GM12878 (cell line): ENCODE data around the gene COTL1. TPM values are rescaled to one million over a fixed set of nuclear protein-coding genes. Genes with fewer than 3 reads are reported as not detected.

Experiments
- ATAC-seq: fragments of 200-7000 bp; cut with Tn5 transposase; 3 replicates; pipeline ENCODE4 v1.9.1; 2020; ENCODE audit warnings: mild to moderate bottlenecking, moderate library complexity
- BruUV-seq: library from RNA; stranded (reverse); fragments of 400-500 nt; replicated peaks from 2 replicates; lab custom pipeline; 2021; lab: Mats Ljungman, UMichigan
- CTCF ChIA-PET: fragments of 300-600 bp; sonication (Branson Sonifier 250); formaldehyde crosslinking; extraction: SDS; loops from one replicate; lab custom pipeline; 2021; ENCODE audit warnings: inconsistent platforms; lab: Yijun Ruan, JAX
- POLR2A ChIA-PET: fragments of 350-600 bp; formaldehyde crosslinking; extraction: SDS; loops from one replicate; lab custom pipeline; 2021; ENCODE audit warnings: inconsistent platforms; lab: Charles Lee
- RAD21 ChIA-PET: fragments of 300-600 bp; sonication (Branson Sonifier 250); formaldehyde crosslinking; loops from one replicate; lab custom pipeline; 2023; ENCODE audit warnings: antibody characterized with exemption; ENCODE audit not compliant: unreplicated experiment; lab: Charles Lee
- SMC1A ChIA-PET: fragments of 300-600 bp; sonication (Branson Sonifier 250); formaldehyde crosslinking; loops from one replicate; lab custom pipeline; 2023; ENCODE audit not compliant: unreplicated experiment, uncharacterized antibody; lab: Charles Lee
- DNase-seq: peaks from one replicate; pipeline ENCODE4 v3.0.0-alpha.2; 2011; ENCODE audit warnings: low read depth, low spot score
- FAIRE-seq: peaks from 3 replicates; lab custom pipeline; 2011; peaks lifted over from hg19 to GRCh38; lab: Jason Lieb, UNC
- H2AFZ ChIP-seq: 2 replicates; pipeline ENCODE4 v1.6.0; 2011; ENCODE audit warnings: low read depth, low read length, control low read depth; ENCODE audit not compliant: control insufficient read depth
- H3K27ac ChIP-seq: 2 replicates; pipeline ENCODE4 v1.5.1; 2011; ENCODE audit warnings: control low read depth; ENCODE audit not compliant: control insufficient read depth, insufficient read depth
- H3K27me3 ChIP-seq, 2 experiments: replicated peaks in 1 of 2; 2 replicates each; pipeline versions ENCODE4 v1.6.0 to v1.6.1; 2011; ENCODE audit warnings: low read length in 1 of 2; ENCODE audit not compliant: control insufficient read depth in 2 of 2, insufficient read depth in 2 of 2
- H3K36me3 ChIP-seq, 2 experiments: 2 replicates each; pipeline ENCODE4 v1.5.1; 2011; ENCODE audit warnings: low read length in 1 of 2; ENCODE audit not compliant: control insufficient read depth in 2 of 2, insufficient read depth in 2 of 2
- H3K4me1 ChIP-seq: 2 replicates; pipeline ENCODE4 v1.6.1; 2011; ENCODE audit warnings: mild to moderate bottlenecking, low read length, moderate library complexity, mixed read lengths; ENCODE audit not compliant: control insufficient read depth, insufficient read depth
- H3K4me2 ChIP-seq: 2 replicates; pipeline ENCODE4 v1.6.0; 2011; ENCODE audit warnings: control low read depth; ENCODE audit not compliant: control insufficient read depth, insufficient read depth
- H3K4me3 ChIP-seq: fragments of 200-600 bp; sonication (generic); 2 replicates; pipeline ENCODE4 v1.5.1; 2016
- H3K79me2 ChIP-seq: 2 replicates; pipeline ENCODE4 v1.6.0; 2011; ENCODE audit warnings: low read length; ENCODE audit not compliant: control insufficient read depth, insufficient read depth
- H3K9ac ChIP-seq: 2 replicates; pipeline ENCODE4 v1.8.0; 2011; ENCODE audit warnings: low read length, control low read depth, mixed read lengths; ENCODE audit not compliant: control insufficient read depth, insufficient read depth
- H3K9me3 ChIP-seq: replicated peaks from 3 replicates; pipeline ENCODE4 v1.5.1; 2011; ENCODE audit warnings: mild to moderate bottlenecking, low read length; ENCODE audit not compliant: control insufficient read depth, insufficient read depth
- H4K20me1 ChIP-seq: 2 replicates; pipeline ENCODE4 v1.6.0; 2011; ENCODE audit not compliant: control insufficient read depth, insufficient read depth
- BCL11A ChIP-seq: IDR thresholded peaks from 2 replicates; pipeline ENCODE4 v1.6.1; 2011; ENCODE audit warnings: low read depth, low read length
- ESRRA ChIP-seq: IDR thresholded peaks from 2 replicates; pipeline ENCODE4 v1.6.1; 2012; ENCODE audit warnings: mild to moderate bottlenecking, low read length, improper control_type of control experiment
- ETV6 ChIP-seq, 2 experiments: fragments of 450-650 bp in 1 of 2; IDR thresholded peaks in 1 of 2; conservative IDR thresholded peaks in 1 of 2; 2 replicates each; pipeline ENCODE4 v1.6.1; 2014; ENCODE audit warnings: antibody characterized with exemption in 1 of 2, borderline replicate concordance in 1 of 2, low read depth in 1 of 2, mild to moderate bottlenecking in 1 of 2, moderate library complexity in 1 of 2
- FOXM1 ChIP-seq: IDR thresholded peaks from 2 replicates; pipeline ENCODE4 v1.6.1; 2012; ENCODE audit warnings: low read depth, mild to moderate bottlenecking, inconsistent platforms, low read length, moderate library complexity
- NR2C1 ChIP-seq: fragments of 450-650 bp; IDR thresholded peaks from 2 replicates; pipeline ENCODE4 v1.6.1; 2017; ENCODE audit warnings: antibody characterized with exemption, mild to moderate bottlenecking, moderate library complexity
- RAD21 ChIP-seq: IDR thresholded peaks from 2 replicates; pipeline ENCODE4 v1.6.1; 2011; ENCODE audit warnings: mild to moderate bottlenecking, low read depth, low read length, moderate library complexity; ENCODE audit not compliant: insufficient read depth
- RFX5 ChIP-seq: IDR thresholded peaks from 2 replicates; pipeline ENCODE4 v1.6.1; 2011; ENCODE audit warnings: low read depth, low read length, improper control_type of control experiment
- SP1 ChIP-seq: IDR thresholded peaks from one replicate; pipeline ENCODE4 v1.6.1; 2011; ENCODE audit warnings: low read depth, low read length
- TCF12 ChIP-seq: IDR thresholded peaks from 2 replicates; pipeline ENCODE4 v1.6.1; 2011; ENCODE audit warnings: low read depth, mild to moderate bottlenecking, low read length
- WGBS: methylation state at CpG from one replicate; pipeline ENCODE4 v1.1.6; 2016; ENCODE audit warnings: low lambda C conversion rate; ENCODE audit not compliant: insufficient replicate concordance, insufficient coverage; ENCODE audit errors: missing lambda C conversion rate; 5-methylcytosine and 5-hydroxymethylcytosine counted together
- in situ Hi-C: fragments of 300-500 bp; cut with MboI; formaldehyde crosslinking; loops from 9 replicates; pipeline ENCODE4 v1.14.3; 2018; ENCODE audit warnings: mixed read lengths
- intact Hi-C: fragments of 100-400 bp; cut with micrococcal nuclease; formaldehyde crosslinking; loops from one replicate; pipeline ENCODE4 v1.14.2; 2022; ENCODE audit not compliant: unreplicated experiment
- polyA plus RNA-seq, 11 experiments: library from polyadenylated mRNA; depleted of rRNA in 4 of 11; unstranded in 6 of 11; stranded (reverse) in 5 of 11; fragments of >200 nt; fragmentation: Nextera tagmentation in 4 of 11; fragmentation: Illumina TruSeq in 1 of 11; extraction: Ambion mirVana in 4 of 11; extraction: Trizol in 1 of 11; gene quantifications; 1 replicate in 1 of 11; 2 replicates in 10 of 11; pipeline versions ENCODE4 v1.2.1 to v1.2.3, GENCODE V29; 2011 to 2016; ENCODE audit warnings: inconsistent platforms in 2 of 11, missing spikeins in 2 of 11, low read depth in 1 of 11
- total RNA-seq, 4 experiments: library from RNA; depleted of rRNA in 3 of 4; stranded (reverse); fragments of >200 nt in 3 of 4; fragmentation: Illumina TruSeq in 1 of 4; extraction: Trizol in 1 of 4; gene quantifications; 2 replicates each; pipeline versions ENCODE4 v1.2.1 to v1.2.3, GENCODE V29; 2013 to 2021
- TF ChIP-seq, protein P1 (sequence below): fragments of 450-650 bp; IDR thresholded peaks from 2 replicates; pipeline ENCODE4 v1.6.1; 2016; ENCODE audit warnings: mild to moderate bottlenecking, moderate library complexity, borderline replicate concordance
- TF ChIP-seq, protein P2 (sequence below): IDR thresholded peaks from 2 replicates; pipeline ENCODE4 v1.6.1; 2011; ENCODE audit warnings: borderline replicate concordance, low read depth, mild to moderate bottlenecking, moderate library complexity, mixed read lengths, low read length; ENCODE audit not compliant: insufficient read depth; ENCODE audit errors: extremely low read length
- TF ChIP-seq, protein P3 (sequence below): fragments of 450-650 bp; IDR thresholded peaks from 2 replicates; pipeline ENCODE4 v1.6.1; 2017; ENCODE audit warnings: borderline replicate concordance

COTL1 gene
- total and polyA plus RNA-seq, 10 of the 15 experiments (the other 5 are each of a cell fraction or from before 2014, with no cell fraction given): 140 to 894 (median 330) TPM

DNA sequence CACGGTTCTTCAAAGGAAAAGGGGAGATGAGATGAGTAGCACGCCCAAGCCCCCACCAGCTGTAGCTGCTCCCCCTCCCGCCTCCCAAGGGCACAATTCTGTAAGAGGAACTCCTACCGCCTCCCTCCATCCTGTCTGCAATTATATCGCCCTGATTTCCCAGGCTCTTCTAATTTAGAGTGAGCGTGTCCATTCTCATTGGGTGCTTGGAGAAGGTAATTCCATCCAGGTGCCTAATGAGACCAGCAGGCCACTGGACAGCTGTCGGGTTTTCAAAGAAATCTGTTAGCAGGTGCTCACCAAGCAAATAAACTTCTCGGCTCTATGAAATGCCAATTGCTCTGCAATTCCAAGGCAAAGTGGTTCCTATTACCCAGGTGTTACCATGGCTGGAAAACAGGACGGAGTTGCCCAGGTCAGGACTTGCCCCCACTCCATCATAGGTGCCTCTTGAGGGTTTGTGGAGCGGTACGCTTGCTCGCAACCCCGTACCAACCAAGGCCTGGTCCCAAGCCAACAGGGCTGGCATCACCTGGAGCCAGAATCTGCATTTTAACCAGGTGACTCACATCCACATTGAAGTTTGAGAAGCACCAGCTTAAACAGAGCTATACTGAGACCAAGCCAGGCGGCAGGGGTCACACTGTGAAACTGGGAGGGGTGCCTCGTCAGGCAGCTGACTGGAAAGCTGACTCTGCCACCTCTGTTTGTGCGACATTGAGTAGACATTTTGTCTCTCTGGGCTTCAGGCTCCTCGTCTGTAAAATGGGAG is 97.0 kb downstream of the COTL1 start:
- no peaks in the 10 kb centered on the region for H4K20me1 ChIP-seq
- no peak overlapping the region for H2AFZ ChIP-seq
- ChIA-PET SMC1A (interaction anchor here (0.8 to 13.2 kb wide), 10 partner anchors 10 to 101 kb away, joined by 3 to 183 read pairs (median 6); no protein-coding TSS in a partner anchor), CTCF (interaction anchor here (0.8 to 3.4 kb wide), 12 partner anchors 9 to 217 kb away, joined by 3 to 18 read pairs (median 5); no protein-coding TSS in a partner anchor), RAD21 (interaction anchor here (0.7 to 2.6 kb wide), 6 partner anchors 13 to 101 kb away, joined by 3 to 6 read pairs (median 4); no protein-coding TSS in a partner anchor), POLR2A (interaction anchor here (0.8 to 1.9 kb wide), 6 partner anchors 7 to 96 kb away, joined by 3 to 7 read pairs (median 4); no protein-coding TSS in a partner anchor)
- H3K79me2 ChIP-seq: no peaks in the 10 kb centered on the region
- H3K27ac ChIP-seq: no peak overlapping the region
- peaks cover 17% of the 10 kb centered on the region for H3K4me1 ChIP-seq
- FAIRE-seq: no peak
- intact Hi-C loops (no loop called here), in situ Hi-C loops (loop anchor here (25.0 kb wide), 1 partner anchor 441 kb away; no protein-coding TSS in a partner anchor)
- no TSS peak for BruUV-seq
- H3K4me3 ChIP-seq: no peak overlapping the region
- TF ChIP-seq ETV6 (conservative IDR thresholded peaks at IDR 0.05 in 1 of 2, IDR thresholded peaks at IDR 0.05 in 1 of 2; ENCODE audit: borderline replicate concordance in 1 of 2, low read depth in 1 of 2) (no peak), SP1 (no peak), TCF12 (no peak), BCL11A (no peak), ESRRA (no peak), FOXM1 (no peak), RAD21 (no peak), NR2C1 (no peak), RFX5 (no peak)
- TF ChIP-seq, protein P1, sequence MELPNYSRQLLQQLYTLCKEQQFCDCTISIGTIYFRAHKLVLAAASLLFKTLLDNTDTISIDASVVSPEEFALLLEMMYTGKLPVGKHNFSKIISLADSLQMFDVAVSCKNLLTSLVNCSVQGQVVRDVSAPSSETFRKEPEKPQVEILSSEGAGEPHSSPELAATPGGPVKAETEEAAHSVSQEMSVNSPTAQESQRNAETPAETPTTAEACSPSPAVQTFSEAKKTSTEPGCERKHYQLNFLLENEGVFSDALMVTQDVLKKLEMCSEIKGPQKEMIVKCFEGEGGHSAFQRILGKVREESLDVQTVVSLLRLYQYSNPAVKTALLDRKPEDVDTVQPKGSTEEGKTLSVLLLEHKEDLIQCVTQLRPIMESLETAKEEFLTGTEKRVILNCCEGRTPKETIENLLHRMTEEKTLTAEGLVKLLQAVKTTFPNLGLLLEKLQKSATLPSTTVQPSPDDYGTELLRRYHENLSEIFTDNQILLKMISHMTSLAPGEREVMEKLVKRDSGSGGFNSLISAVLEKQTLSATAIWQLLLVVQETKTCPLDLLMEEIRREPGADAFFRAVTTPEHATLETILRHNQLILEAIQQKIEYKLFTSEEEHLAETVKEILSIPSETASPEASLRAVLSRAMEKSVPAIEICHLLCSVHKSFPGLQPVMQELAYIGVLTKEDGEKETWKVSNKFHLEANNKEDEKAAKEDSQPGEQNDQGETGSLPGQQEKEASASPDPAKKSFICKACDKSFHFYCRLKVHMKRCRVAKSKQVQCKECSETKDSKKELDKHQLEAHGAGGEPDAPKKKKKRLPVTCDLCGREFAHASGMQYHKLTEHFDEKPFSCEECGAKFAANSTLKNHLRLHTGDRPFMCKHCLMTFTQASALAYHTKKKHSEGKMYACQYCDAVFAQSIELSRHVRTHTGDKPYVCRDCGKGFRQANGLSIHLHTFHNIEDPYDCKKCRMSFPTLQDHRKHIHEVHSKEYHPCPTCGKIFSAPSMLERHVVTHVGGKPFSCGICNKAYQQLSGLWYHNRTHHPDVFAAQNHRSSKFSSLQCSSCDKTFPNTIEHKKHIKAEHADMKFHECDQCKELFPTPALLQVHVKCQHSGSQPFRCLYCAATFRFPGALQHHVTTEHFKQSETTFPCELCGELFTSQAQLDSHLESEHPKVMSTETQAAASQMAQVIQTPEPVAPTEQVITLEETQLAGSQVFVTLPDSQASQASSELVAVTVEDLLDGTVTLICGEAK: no peak
- TF ChIP-seq, protein P2, sequence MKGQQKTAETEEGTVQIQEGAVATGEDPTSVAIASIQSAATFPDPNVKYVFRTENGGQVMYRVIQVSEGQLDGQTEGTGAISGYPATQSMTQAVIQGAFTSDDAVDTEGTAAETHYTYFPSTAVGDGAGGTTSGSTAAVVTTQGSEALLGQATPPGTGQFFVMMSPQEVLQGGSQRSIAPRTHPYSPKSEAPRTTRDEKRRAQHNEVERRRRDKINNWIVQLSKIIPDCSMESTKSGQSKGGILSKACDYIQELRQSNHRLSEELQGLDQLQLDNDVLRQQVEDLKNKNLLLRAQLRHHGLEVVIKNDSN: no peak
- TF ChIP-seq, protein P3, sequence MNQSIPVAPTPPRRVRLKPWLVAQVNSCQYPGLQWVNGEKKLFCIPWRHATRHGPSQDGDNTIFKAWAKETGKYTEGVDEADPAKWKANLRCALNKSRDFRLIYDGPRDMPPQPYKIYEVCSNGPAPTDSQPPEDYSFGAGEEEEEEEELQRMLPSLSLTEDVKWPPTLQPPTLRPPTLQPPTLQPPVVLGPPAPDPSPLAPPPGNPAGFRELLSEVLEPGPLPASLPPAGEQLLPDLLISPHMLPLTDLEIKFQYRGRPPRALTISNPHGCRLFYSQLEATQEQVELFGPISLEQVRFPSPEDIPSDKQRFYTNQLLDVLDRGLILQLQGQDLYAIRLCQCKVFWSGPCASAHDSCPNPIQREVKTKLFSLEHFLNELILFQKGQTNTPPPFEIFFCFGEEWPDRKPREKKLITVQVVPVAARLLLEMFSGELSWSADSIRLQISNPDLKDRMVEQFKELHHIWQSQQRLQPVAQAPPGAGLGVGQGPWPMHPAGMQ: no peak
- no peaks in the 10 kb centered on the region for H3K9me3 ChIP-seq
- no peaks in the 10 kb centered on the region for H3K36me3 ChIP-seq
- no peak overlapping the region for H3K9ac ChIP-seq
- ATAC-seq: no peak
- H3K4me2 ChIP-seq: no peak overlapping the region
- DNase-seq: no peak
- WGBS: 54% methylated on average over 17 of the region's 17 CpGs
- H3K27me3 ChIP-seq: no peaks in the 10 kb centered on the region
